Caco-2 (cell line): Measurements from ENCODE around the gene RIMS4. TPM values are rescaled to one million over a fixed set of nuclear protein-coding genes. Genes with fewer than 3 reads are reported as not detected.

Experiments
- BruUV-seq: library from RNA; stranded (reverse); fragments of 400-500 nt; replicated peaks from 2 replicates; lab custom pipeline; 2021; lab: Mats Ljungman, UMichigan
- CTCF ChIA-PET: fragments of 300-600 bp; sonication (Branson Sonifier 250); formaldehyde crosslinking; loops from one replicate; lab custom pipeline; 2022; ENCODE audit warnings: antibody characterized with exemption; lab: Charles Lee
- POLR2A ChIA-PET: fragments of 300-600 bp; sonication (Branson Sonifier 250); formaldehyde crosslinking; loops from one replicate; lab custom pipeline; 2022; ENCODE audit warnings: antibody characterized with exemption; lab: Charles Lee
- DNase-seq, 2 experiments: peaks; one replicate each; pipeline versions ENCODE4 v3.0.0 to v3.0.0-alpha.2; 2020 to 2022
- H3K27me3 ChIP-seq: replicated peaks from 2 replicates; pipeline ENCODE4 v1.6.0; 2011; ENCODE audit warnings: low read length; ENCODE audit not compliant: control insufficient read depth, insufficient read depth
- H3K36me3 ChIP-seq: 2 replicates; pipeline ENCODE4 v1.5.1; 2011; ENCODE audit warnings: low read length; ENCODE audit not compliant: control insufficient read depth, insufficient read depth
- H3K4me1 ChIP-seq: fragments of 250-450 bp; sonication (Bioruptor Pico); 2 replicates; pipeline ENCODE4 v1.5.1; 2020; ENCODE audit warnings: mild to moderate bottlenecking
- H3K4me3 ChIP-seq: 2 replicates; pipeline ENCODE4 v1.5.1; 2011; ENCODE audit warnings: low read depth, mild to moderate bottlenecking, control low read depth, low read length
- H3K9me3 ChIP-seq: fragments of 250-450 bp; sonication (Bioruptor Pico); 2 replicates; pipeline ENCODE4 v1.5.1; 2020; ENCODE audit warnings: mild to moderate bottlenecking, moderate library complexity
- H3K27ac Mint-ChIP-seq: one replicate; pipeline ENCODE4 v1.8.0; 2022; ENCODE audit warnings: mixed read lengths; ENCODE audit not compliant: unreplicated experiment
- H3K27me3 Mint-ChIP-seq: one replicate; pipeline ENCODE4 v1.8.0; 2022; ENCODE audit warnings: mixed read lengths; ENCODE audit not compliant: insufficient read depth, unreplicated experiment
- H3K36me3 Mint-ChIP-seq: one replicate; pipeline ENCODE4 v1.8.0; 2022; ENCODE audit warnings: mild to moderate bottlenecking, mixed read lengths; ENCODE audit not compliant: insufficient read depth, unreplicated experiment
- H3K4me1 Mint-ChIP-seq: one replicate; pipeline ENCODE4 v1.8.0; 2022; ENCODE audit warnings: low read depth, mixed read lengths; ENCODE audit not compliant: unreplicated experiment
- H3K4me3 Mint-ChIP-seq: one replicate; pipeline ENCODE4 v1.8.0; 2022; ENCODE audit warnings: mild to moderate bottlenecking, moderate library complexity, mixed read lengths; ENCODE audit not compliant: unreplicated experiment
- H3K9me3 Mint-ChIP-seq: one replicate; pipeline ENCODE4 v1.8.0; 2022; ENCODE audit warnings: mixed read lengths; ENCODE audit not compliant: unreplicated experiment
- CTCF ChIP-seq, 2 experiments: fragments of 200-600 bp in 1 of 2; IDR thresholded peaks; 1 replicate in 1 of 2; 2 replicates in 1 of 2; pipeline versions ENCODE4 v1.5.1 to v1.8.0; 2011 to 2022; ENCODE audit warnings: antibody characterized with exemption in 1 of 2, control low read depth in 1 of 2, inconsistent platforms in 1 of 2, low read depth in 1 of 2, low read length in 1 of 2, mild to moderate bottlenecking in 1 of 2, moderate library complexity in 1 of 2; ENCODE audit not compliant: insufficient read depth in 1 of 2, severe bottlenecking in 1 of 2, unreplicated experiment in 1 of 2
- intact Hi-C: fragments of 100-400 bp; cut with micrococcal nuclease; formaldehyde crosslinking; loops from one replicate; pipeline ENCODE4 v1.10.0; 2022; ENCODE audit not compliant: unreplicated experiment
- total RNA-seq: library from RNA; stranded (reverse); gene quantifications from 2 replicates; pipeline ENCODE4 v1.2.3, GENCODE V29; 2022

Gene RIMS4
- total RNA-seq, 1 experiment from 2014 or later = 9.0 TPM

- Histone ChIP-seq H3K4me1 (no peaks in the 10 kb centered on the region), H3K9me3 (no peaks in the 10 kb centered on the region), H3K27me3 (no peaks in the 10 kb centered on the region; the same call in 1 of the 2 replicates), H3K4me3 (no peak overlapping the region), H3K36me3 (no peaks in the 10 kb centered on the region)
- H3K36me3 Mint-ChIP-seq = no peaks in the 10 kb centered on the region
- TF ChIP-seq CTCF (IDR thresholded peaks at IDR 0.05; ENCODE audit: insufficient read depth in 1 of 2, low read depth in 1 of 2, low read length in 1 of 2, severe bottlenecking in 1 of 2, unreplicated experiment in 1 of 2) = no peak
- no TSS peak for BruUV-seq
- POLR2A ChIA-PET = no interaction called here
- no peaks in the 10 kb centered on the region for H3K4me1 Mint-ChIP-seq
- H3K9me3 Mint-ChIP-seq = no peaks in the 10 kb centered on the region
- H3K27me3 Mint-ChIP-seq = peaks cover 2% of the 10 kb centered on the region
- DNase-seq = no peak
- intact Hi-C loops = no loop called here
- H3K27ac Mint-ChIP-seq = no peak overlapping the region
- CTCF ChIA-PET = interaction anchor here (1.0 kb wide), 1 partner anchor 19 kb away, joined by 3 read pairs; no protein-coding TSS in a partner anchor
- H3K4me3 Mint-ChIP-seq = no peak overlapping the region
These were observed 107.6 kb downstream of the RIMS4 start for GRCh38 chr20:44702776-44703175.

- no TSS peak for BruUV-seq
- Mint-ChIP-seq H3K27me3 (peaks cover 1% of the 10 kb centered on the region), H3K36me3 (no peaks in the 10 kb centered on the region), H3K27ac (no peak overlapping the region), H3K4me1 (no peaks in the 10 kb centered on the region), H3K4me3 (no peak overlapping the region), H3K9me3 (no peaks in the 10 kb centered on the region)
- Histone ChIP-seq H3K27me3 (no peaks in the 10 kb centered on the region; the same call in 1 of the 2 replicates), H3K9me3 (no peaks in the 10 kb centered on the region), H3K36me3 (no peaks in the 10 kb centered on the region), H3K4me1 (no peaks in the 10 kb centered on the region), H3K4me3 (no peak overlapping the region)
- DNase-seq = no peak
- TF ChIP-seq CTCF (IDR thresholded peaks at IDR 0.05; ENCODE audit: insufficient read depth in 1 of 2, low read depth in 1 of 2, low read length in 1 of 2, severe bottlenecking in 1 of 2, unreplicated experiment in 1 of 2) = no peak
- intact Hi-C loops = no loop called here
- ChIA-PET CTCF (no interaction called here), POLR2A (no interaction called here)
These were observed 108.5 kb downstream of the RIMS4 start for GRCh38 chr20:44701858-44702256.

Other genes with a start within 250 kb of the RIMS4 start
- gene PKIG, start 228.0 kb downstream of the RIMS4 start, total RNA-seq = 25.9 and 29.5 TPM in 2 replicates
- gene ADA, start 158.8 kb downstream of the RIMS4 start, total RNA-seq = 21.1 and 23.5 TPM in 2 replicates
- not detected in 2 replicates for gene CCN5, start 95.2 kb downstream of the RIMS4 start, total RNA-seq
- 2.9 and 3.4 TPM in 2 replicates for gene KCNK15, start 64.7 kb downstream of the RIMS4 start, total RNA-seq
- 522 and 539 TPM in 2 replicates for gene YWHAB, start 75.2 kb upstream of the RIMS4 start, total RNA-seq
- gene PABPC1L, start 99.5 kb upstream of the RIMS4 start, total RNA-seq = 242 and 255 TPM in 2 replicates
- 131 and 139 TPM in 2 replicates for gene TOMM34, start 149.9 kb upstream of the RIMS4 start, total RNA-seq
- 68.3 and 74.7 TPM in 2 replicates for gene STK4, start 156.0 kb upstream of the RIMS4 start, total RNA-seq